Kidney (tissue), 14 donors: ENCODE results near the gene STEAP1. TPM values are rescaled to one million over a fixed set of nuclear protein-coding genes. Genes with fewer than 3 reads are reported as not detected.

ENCODE experiments used
- DNase-seq, 5 donors: peaks; one replicate each; pipeline ENCODE4 v3.0.0-alpha.2; 2013 to 2020
- FAIRE-seq: peaks from 2 replicates; lab custom pipeline; 2012; peaks lifted over from hg19 to GRCh38; lab: Jason Lieb, UNC
- H3K27ac ChIP-seq, 2 donors: one replicate each; pipeline ENCODE4 v1.7.0; 2013; ENCODE audit warnings: low read depth in 2 of 2, low read length in 2 of 2, inconsistent platforms in 1 of 2
- H3K27me3 ChIP-seq: one replicate; pipeline ENCODE4 v1.7.1; 2013; ENCODE audit warnings: low read length, inconsistent platforms; ENCODE audit not compliant: control insufficient read depth, insufficient read depth
- H3K36me3 ChIP-seq, 3 donors: one replicate each; pipeline versions ENCODE4 v1.7.0 to v1.7.1; 2013; ENCODE audit warnings: low read length in 3 of 3, control low read depth in 1 of 3, inconsistent platforms in 1 of 3; ENCODE audit not compliant: insufficient read depth in 3 of 3, control insufficient read depth in 2 of 3
- H3K4me1 ChIP-seq, 3 donors: one replicate each; pipeline versions ENCODE4 v1.7.0 to v1.7.1; 2013; ENCODE audit warnings: low read length in 3 of 3, inconsistent platforms in 1 of 3, low read depth in 1 of 3; ENCODE audit not compliant: control insufficient read depth in 2 of 3, insufficient read depth in 2 of 3
- H3K4me3 ChIP-seq, 3 donors: one replicate each; pipeline versions ENCODE4 v1.7.0 to v1.8.1; 2013; ENCODE audit warnings: low read length in 3 of 3, control low read depth in 1 of 3, inconsistent platforms in 1 of 3
- H3K9ac ChIP-seq, 3 donors: one replicate each; pipeline versions ENCODE4 v1.7.0 to v1.7.1; 2013; ENCODE audit warnings: low read length in 3 of 3, control low read depth in 1 of 3, inconsistent platforms in 1 of 3
- H3K9me3 ChIP-seq, 3 donors: one replicate each; pipeline versions ENCODE4 v1.7.0 to v1.7.1; 2013; ENCODE audit warnings: low read length in 3 of 3, control low read depth in 1 of 3, inconsistent platforms in 1 of 3; ENCODE audit not compliant: control insufficient read depth in 2 of 3, insufficient read depth in 1 of 3
- intact Hi-C: fragments of 100-400 bp; cut with DNase I; formaldehyde crosslinking; loops from one replicate; pipeline ENCODE4 v1.11.1; 2022
- polyA plus RNA-seq: library from polyadenylated mRNA; stranded (reverse); fragments of 350-450 nt; fragmentation: Illumina TruSeq; extraction: RNeasy Lipid Tissue Mini Kit (QIAGEN cat#74804); gene quantifications from one replicate; pipeline ENCODE4 v1.2.3, GENCODE V29; 2014; ENCODE audit warnings: low read depth, low replicate concordance; ENCODE audit not compliant: insufficient read depth
- total RNA-seq: library from RNA; stranded (reverse); fragmentation: NEBNext Ultra II Directional; extraction: Animal tissue kit (Norgen Biotek cat#: 25700); gene quantifications from one replicate; pipeline ENCODE4 v1.2.1, GENCODE V29; 2021
- TF ChIP-seq, protein P1 (sequence below): IDR thresholded peaks from 3 replicates; pipeline ENCODE4 v1.5.1; 2012; ENCODE audit warnings: mild to moderate bottlenecking, moderate library complexity, borderline replicate concordance; ENCODE audit not compliant: insufficient read depth; ENCODE audit errors: extremely low read depth
- donor health status: control.
- donor health status: control.
- donor health status: control.
- donor health status: control.
- donor health status: control.
- donor health status: DM: yes; HTN: yes; CAD: no.
- donor health status: Normal renal cell carcinoma (clear cell type).

Gene STEAP1
- total and polyA plus RNA-seq, 2 donors from 2014 or later = 4.4 to 6.3 TPM

DNA sequence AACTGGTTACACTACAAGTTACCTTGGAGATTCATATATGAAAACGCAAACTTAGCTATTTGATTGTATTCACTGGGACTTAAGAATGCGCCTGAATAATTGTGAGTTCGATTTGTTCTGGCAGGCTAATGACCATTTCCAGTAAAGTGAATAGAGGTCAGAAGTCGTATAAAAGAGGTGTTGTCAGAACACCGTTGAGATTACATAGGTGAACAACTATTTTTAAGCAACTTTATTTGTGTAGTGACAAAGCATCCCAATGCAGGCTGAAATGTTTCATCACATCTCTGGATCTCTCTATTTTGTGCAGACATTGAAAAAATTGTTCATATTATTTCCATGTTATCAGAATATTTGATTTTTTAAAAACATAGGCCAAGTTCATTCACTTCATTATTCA is 9.3 kb downstream of the STEAP1 start:
- no peak overlapping the region for H3K9ac ChIP-seq
- intact Hi-C loops = no loop called here
- H3K4me1 ChIP-seq = no peaks in the 10 kb centered on the region
- no peak overlapping the region for H3K27ac ChIP-seq
- H3K36me3 ChIP-seq = no peaks in the 10 kb centered on the region
- no peaks in the 10 kb centered on the region for H3K27me3 ChIP-seq
- H3K9me3 ChIP-seq = no peaks in the 10 kb centered on the region
- FAIRE-seq (no peak), DNase-seq (no peak)
- TF ChIP-seq, protein P1, sequence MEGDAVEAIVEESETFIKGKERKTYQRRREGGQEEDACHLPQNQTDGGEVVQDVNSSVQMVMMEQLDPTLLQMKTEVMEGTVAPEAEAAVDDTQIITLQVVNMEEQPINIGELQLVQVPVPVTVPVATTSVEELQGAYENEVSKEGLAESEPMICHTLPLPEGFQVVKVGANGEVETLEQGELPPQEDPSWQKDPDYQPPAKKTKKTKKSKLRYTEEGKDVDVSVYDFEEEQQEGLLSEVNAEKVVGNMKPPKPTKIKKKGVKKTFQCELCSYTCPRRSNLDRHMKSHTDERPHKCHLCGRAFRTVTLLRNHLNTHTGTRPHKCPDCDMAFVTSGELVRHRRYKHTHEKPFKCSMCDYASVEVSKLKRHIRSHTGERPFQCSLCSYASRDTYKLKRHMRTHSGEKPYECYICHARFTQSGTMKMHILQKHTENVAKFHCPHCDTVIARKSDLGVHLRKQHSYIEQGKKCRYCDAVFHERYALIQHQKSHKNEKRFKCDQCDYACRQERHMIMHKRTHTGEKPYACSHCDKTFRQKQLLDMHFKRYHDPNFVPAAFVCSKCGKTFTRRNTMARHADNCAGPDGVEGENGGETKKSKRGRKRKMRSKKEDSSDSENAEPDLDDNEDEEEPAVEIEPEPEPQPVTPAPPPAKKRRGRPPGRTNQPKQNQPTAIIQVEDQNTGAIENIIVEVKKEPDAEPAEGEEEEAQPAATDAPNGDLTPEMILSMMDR = no peak
- H3K4me3 ChIP-seq = no peak overlapping the region

GRCh38 chr7:90165724-90166123 is 11.5 kb downstream of the STEAP1 start:
- TF ChIP-seq, protein P1 = no peak
- Histone ChIP-seq H3K36me3 (no peaks in the 10 kb centered on the region), H3K27me3 (no peaks in the 10 kb centered on the region), H3K4me1 (no peaks in the 10 kb centered on the region), H3K9ac (no peak overlapping the region), H3K27ac (no peak overlapping the region), H3K4me3 (no peak overlapping the region), H3K9me3 (no peaks in the 10 kb centered on the region)
- DNase-seq (no peak), FAIRE-seq (no peak)
- intact Hi-C loops = no loop called here

DNA sequence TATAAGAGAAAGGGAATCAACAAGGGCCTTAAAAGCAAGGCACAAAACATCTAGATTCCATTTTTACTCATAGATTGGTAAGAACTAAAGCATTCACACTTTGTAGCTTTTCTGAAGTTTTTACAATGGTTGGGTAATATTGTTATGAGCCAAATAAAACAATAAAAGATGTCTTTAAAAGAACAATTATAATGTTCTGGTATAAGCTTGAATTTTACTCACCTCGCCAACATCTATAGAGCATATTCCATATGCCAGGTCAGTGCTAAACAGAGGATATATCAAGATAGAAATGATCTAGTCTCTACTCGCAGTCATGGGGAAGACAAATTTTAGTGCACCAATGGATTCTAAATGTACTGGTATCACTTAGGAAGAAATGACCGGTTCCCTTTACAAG is 11.9 kb downstream of the STEAP1 start:
- intact Hi-C loops = no loop called here
- no peaks in the 10 kb centered on the region for H3K27me3 ChIP-seq
- H3K9me3 ChIP-seq = no peaks in the 10 kb centered on the region
- TF ChIP-seq, protein P1 = no peak
- FAIRE-seq = no peak
- no peaks in the 10 kb centered on the region for H3K36me3 ChIP-seq
- DNase-seq = no peak
- H3K27ac ChIP-seq = no peak overlapping the region
- H3K9ac ChIP-seq = no peak overlapping the region
- no peaks in the 10 kb centered on the region for H3K4me1 ChIP-seq
- H3K4me3 ChIP-seq = no peak overlapping the region

GRCh38 chr7:90167361-90167760 is 13.1 kb downstream of the STEAP1 start:
- H3K4me3 ChIP-seq = no peak overlapping the region
- FAIRE-seq = no peak
- H3K9me3 ChIP-seq = no peaks in the 10 kb centered on the region
- TF ChIP-seq, protein P1 = no peak
- H3K4me1 ChIP-seq = no peaks in the 10 kb centered on the region
- no peak for DNase-seq
- H3K27me3 ChIP-seq = no peaks in the 10 kb centered on the region
- H3K27ac ChIP-seq = no peak overlapping the region
- H3K9ac ChIP-seq = no peak overlapping the region
- intact Hi-C loops = no loop called here
- H3K36me3 ChIP-seq = no peaks in the 10 kb centered on the region
